Tibial nerve (tissue), 4 donors: Measurements from ENCODE around the gene NISCH. TPM values are rescaled to one million over a fixed set of nuclear protein-coding genes. Genes with fewer than 3 reads are reported as not detected.
A peak's percentile ranks its signal among the peaks of the same experiment; 100 is the strongest.

Experiments used
- DNase-seq, 2 donors: peaks; one replicate each; pipeline ENCODE4 v3.0.0-alpha.2; 2019; ENCODE audit warnings: low spot score in 2 of 2
- H3K27ac ChIP-seq, 4 donors: fragments of 200-600 bp; sonication (generic) in 3 of 4; one replicate each; pipeline ENCODE4 v1.5.1; 2017 to 2019; ENCODE audit warnings: mild to moderate bottlenecking in 1 of 4
- H3K27me3 ChIP-seq, 2 donors: fragments of 200-600 bp; sonication (generic) in 1 of 2; one replicate each; pipeline versions ENCODE4 v1.5.1 to v1.6.0; 2017 to 2019
- H3K36me3 ChIP-seq, 3 donors: fragments of 200-600 bp; sonication (generic); one replicate each; pipeline ENCODE4 v1.5.1; 2018 to 2019
- H3K4me1 ChIP-seq, 4 donors: fragments of 200-600 bp; sonication (generic) in 3 of 4; one replicate each; pipeline ENCODE4 v1.5.1; 2017 to 2019
- H3K4me3 ChIP-seq, 4 donors: fragments of 200-600 bp; sonication (generic) in 3 of 4; one replicate each; pipeline ENCODE4 v1.5.1; 2017 to 2019; ENCODE audit warnings: mild to moderate bottlenecking in 1 of 4, moderate library complexity in 1 of 4
- H3K9me3 ChIP-seq, 4 donors: fragments of 200-600 bp; sonication (generic) in 3 of 4; one replicate each; pipeline ENCODE4 v1.5.1; 2017 to 2019
- EP300 ChIP-seq, 2 donors: sonication (generic); formaldehyde crosslinking; IDR thresholded peaks; one replicate each; pipeline ENCODE4 v1.6.1; 2017; ENCODE audit warnings: antibody characterized with exemption in 2 of 2, mild to moderate bottlenecking in 1 of 2
- POLR2A ChIP-seq, 2 donors: fragments of 450-650 bp; IDR thresholded peaks; one replicate each; pipeline ENCODE4 v1.6.1; 2017; ENCODE audit warnings: antibody characterized with exemption in 2 of 2, mild to moderate bottlenecking in 2 of 2, moderate library complexity in 2 of 2
- WGBS, 2 donors: methylation state at CpG; one replicate each; pipeline ENCODE4 v1.1.5; 2018; 5-methylcytosine and 5-hydroxymethylcytosine counted together
- total RNA-seq, 4 donors: library from RNA; depleted of rRNA; stranded (reverse); fragments of >200 nt; gene quantifications; one replicate each; pipeline ENCODE4 v1.1.0, GENCODE V29; 2016
- TF ChIP-seq, protein P1 (sequence below), 5 experiments: fragments of 200-600 bp in 3 of 5; fragments of 450-650 bp in 2 of 5; sonication (generic) in 3 of 5; IDR thresholded peaks; one replicate each; pipeline ENCODE4 v1.5.1; 2016 to 2019; ENCODE audit warnings: antibody characterized with exemption in 5 of 5, mild to moderate bottlenecking in 3 of 5, moderate library complexity in 2 of 5

Gene NISCH
- total RNA-seq, 4 donors from 2014 or later, result 192 to 305 (median 232) TPM

DNA sequence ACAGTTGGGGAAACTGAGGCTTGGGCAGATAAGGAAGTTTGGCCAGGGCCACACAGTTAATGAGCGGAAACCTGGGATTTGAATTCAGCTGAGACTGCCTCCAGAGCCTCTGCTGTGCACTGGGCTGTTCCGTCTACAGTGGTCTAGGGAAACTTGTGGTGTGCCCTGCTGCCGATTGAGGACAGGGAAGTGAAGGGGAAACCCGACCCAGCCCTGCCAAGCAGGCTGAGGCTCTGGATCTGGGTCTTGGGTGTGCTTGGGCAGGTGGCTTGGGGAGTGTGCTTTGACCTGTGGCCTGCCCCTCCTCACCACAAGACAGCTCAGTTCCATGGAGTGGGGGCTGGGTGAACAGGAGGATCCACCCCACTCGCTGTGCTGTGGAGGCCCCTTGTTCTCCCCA lies 17.6 kb downstream of the NISCH start:
- peaks cover 0 to 60% (median 20%) of the 10 kb centered on the region in 4 donors for H3K4me1 ChIP-seq
- no peaks in the 10 kb centered on the region for H3K27me3 ChIP-seq
- TF ChIP-seq, protein P1, sequence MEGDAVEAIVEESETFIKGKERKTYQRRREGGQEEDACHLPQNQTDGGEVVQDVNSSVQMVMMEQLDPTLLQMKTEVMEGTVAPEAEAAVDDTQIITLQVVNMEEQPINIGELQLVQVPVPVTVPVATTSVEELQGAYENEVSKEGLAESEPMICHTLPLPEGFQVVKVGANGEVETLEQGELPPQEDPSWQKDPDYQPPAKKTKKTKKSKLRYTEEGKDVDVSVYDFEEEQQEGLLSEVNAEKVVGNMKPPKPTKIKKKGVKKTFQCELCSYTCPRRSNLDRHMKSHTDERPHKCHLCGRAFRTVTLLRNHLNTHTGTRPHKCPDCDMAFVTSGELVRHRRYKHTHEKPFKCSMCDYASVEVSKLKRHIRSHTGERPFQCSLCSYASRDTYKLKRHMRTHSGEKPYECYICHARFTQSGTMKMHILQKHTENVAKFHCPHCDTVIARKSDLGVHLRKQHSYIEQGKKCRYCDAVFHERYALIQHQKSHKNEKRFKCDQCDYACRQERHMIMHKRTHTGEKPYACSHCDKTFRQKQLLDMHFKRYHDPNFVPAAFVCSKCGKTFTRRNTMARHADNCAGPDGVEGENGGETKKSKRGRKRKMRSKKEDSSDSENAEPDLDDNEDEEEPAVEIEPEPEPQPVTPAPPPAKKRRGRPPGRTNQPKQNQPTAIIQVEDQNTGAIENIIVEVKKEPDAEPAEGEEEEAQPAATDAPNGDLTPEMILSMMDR (IDR thresholded peaks at IDR 0.05), result no peak
- TF ChIP-seq EP300 (IDR thresholded peaks at IDR 0.05) (no peak), POLR2A (IDR thresholded peaks at IDR 0.05) (no peak)
- H3K27ac ChIP-seq, result peak overlapping the region in 2 of 4 donors; percentile 50
- DNase-seq, result no peak
- H3K4me3 ChIP-seq, result no peak overlapping the region
- WGBS, 2 donors, result 71 to 73% methylated on average over 4 to 5 of the region's 5 CpGs
- peaks cover 3 to 80% (median 3%) of the 10 kb centered on the region in 3 donors for H3K36me3 ChIP-seq
- no peaks in the 10 kb centered on the region for H3K9me3 ChIP-seq

- Histone ChIP-seq H3K27me3 (no peaks in the 10 kb centered on the region), H3K36me3 (peaks cover 0 to 100% (median 24%) of the 10 kb centered on the region in 3 donors), H3K4me1 (peaks cover 0 to 54% (median 17%) of the 10 kb centered on the region in 4 donors), H3K9me3 (no peaks in the 10 kb centered on the region), H3K27ac (peak overlapping the region in 1 of 4 donors; percentile 13), H3K4me3 (no peak overlapping the region)
- WGBS, 2 donors, result 86 to 87% methylated on average over 16 of the region's 16 CpGs
- no peak for TF ChIP-seq POLR2A (IDR thresholded peaks at IDR 0.05)
- TF ChIP-seq, protein P1 (IDR thresholded peaks at IDR 0.05), result no peak
- no peak for TF ChIP-seq EP300 (IDR thresholded peaks at IDR 0.05)
- DNase-seq, result no peak
Measured at GRCh38 chr3:52477076-52477795, 21.8 kb downstream of the NISCH start.

- WGBS, 2 donors, result 61 to 95% methylated on average over 3 to 6 of the region's 6 CpGs
- H3K36me3 ChIP-seq, result peaks cover 0 to 100% (median 24%) of the 10 kb centered on the region in 3 donors
Measured at GRCh38 chr3:52477796-52478095, 22.3 kb downstream of the NISCH start.

GRCh38 chr3:52479037-52479876 lies 23.9 kb downstream of the NISCH start:
- peak overlapping the region in 3 of 4 donors; percentile 25 to 83 (median 78) for H3K27ac ChIP-seq
- no peaks in the 10 kb centered on the region for H3K9me3 ChIP-seq
- DNase-seq, result no peak
- WGBS, 2 donors, result 91 to 95% methylated on average over 7 of the region's 7 CpGs
- H3K4me3 ChIP-seq, result no peak overlapping the region
- TF ChIP-seq, protein P1 (IDR thresholded peaks at IDR 0.05), result no peak
- no peak for TF ChIP-seq EP300 (IDR thresholded peaks at IDR 0.05)
- no peak for TF ChIP-seq POLR2A (IDR thresholded peaks at IDR 0.05)
- no peaks in the 10 kb centered on the region for H3K27me3 ChIP-seq
- peaks cover 0 to 58% (median 23%) of the 10 kb centered on the region in 4 donors for H3K4me1 ChIP-seq
- H3K36me3 ChIP-seq, result peaks cover 0 to 93% (median 24%) of the 10 kb centered on the region in 3 donors

More at GRCh38 chr3:52477796-52478095, 22.3 kb downstream of the NISCH start:
- DNase-seq, result no peak
- Histone ChIP-seq H3K27ac (peak overlapping the region in 1 of 4 donors; percentile 13), H3K9me3 (no peaks in the 10 kb centered on the region), H3K4me3 (no peak overlapping the region), H3K4me1 (peaks cover 0 to 54% (median 17%) of the 10 kb centered on the region in 4 donors), H3K27me3 (no peaks in the 10 kb centered on the region)
- TF ChIP-seq EP300 (IDR thresholded peaks at IDR 0.05), result no peak
- no peak for TF ChIP-seq POLR2A (IDR thresholded peaks at IDR 0.05)
- TF ChIP-seq, protein P1 (IDR thresholded peaks at IDR 0.05), result no peak
